GM23338 (cell line): Measurements from ENCODE around the gene KRTAP20-2. TPM values are rescaled to one million over a fixed set of nuclear protein-coding genes. Genes with fewer than 3 reads are reported as not detected.

Source experiments
- ATAC-seq: fragments of 200-7000 bp; cut with Tn5 transposase; 3 replicates; pipeline ENCODE4 v1.9.1; 2020
- DNase-seq: peaks from one replicate; pipeline ENCODE4 v3.0.0-alpha.2; 2015; ENCODE audit warnings: low spot score
- H2AFZ ChIP-seq: fragments of 200-600 bp; sonication (generic); 2 replicates; pipeline ENCODE4 v1.8.0; 2016; ENCODE audit warnings: antibody characterized with exemption, mild to moderate bottlenecking, moderate library complexity
- H3F3A ChIP-seq: fragments of 200-600 bp; sonication (generic); replicated peaks from 2 replicates; pipeline ENCODE4 v1.8.0; 2017; ENCODE audit warnings: antibody characterized with exemption, mixed run types, low read depth
- H3K27ac ChIP-seq: fragments of 200-600 bp; sonication (generic); 2 replicates; pipeline ENCODE4 v1.6.1; 2016; ENCODE audit warnings: low read depth
- H3K27me3 ChIP-seq: fragments of 200-600 bp; sonication (generic); 2 replicates; pipeline ENCODE4 v1.8.0; 2016; ENCODE audit warnings: mild to moderate bottlenecking, mixed run types, moderate library complexity; ENCODE audit not compliant: insufficient read depth
- H3K36me3 ChIP-seq: fragments of 200-600 bp; sonication (generic); 2 replicates; pipeline ENCODE4 v1.8.0; 2016; ENCODE audit warnings: mild to moderate bottlenecking; ENCODE audit not compliant: insufficient read depth
- H3K4me1 ChIP-seq: fragments of 200-600 bp; sonication (generic); 2 replicates; pipeline ENCODE4 v1.8.0; 2016; ENCODE audit warnings: mild to moderate bottlenecking, moderate library complexity; ENCODE audit not compliant: insufficient read depth
- H3K4me2 ChIP-seq: fragments of 200-600 bp; sonication (generic); 2 replicates; pipeline ENCODE4 v1.7.1; 2017; ENCODE audit warnings: mixed run types
- H3K4me3 ChIP-seq: fragments of 200-600 bp; sonication (generic); 2 replicates; pipeline ENCODE4 v1.6.1; 2016; ENCODE audit warnings: mixed run types
- H3K79me2 ChIP-seq: fragments of 200-600 bp; sonication (generic); replicated peaks from 2 replicates; pipeline ENCODE4 v1.8.0; 2017; ENCODE audit warnings: mild to moderate bottlenecking; ENCODE audit not compliant: insufficient read depth
- H3K9me2 ChIP-seq: fragments of 200-600 bp; sonication (generic); 2 replicates; pipeline ENCODE4 v1.8.0; 2017; ENCODE audit not compliant: insufficient read depth
- H4K20me1 ChIP-seq: fragments of 200-600 bp; sonication (generic); replicated peaks from 2 replicates; pipeline ENCODE4 v1.8.0; 2017; ENCODE audit warnings: mild to moderate bottlenecking; ENCODE audit not compliant: insufficient read depth
- H3K27ac Mint-ChIP-seq: 2 replicates; pipeline ENCODE4 v1.8.0; 2020; ENCODE audit warnings: inconsistent platforms, mild to moderate bottlenecking, moderate library complexity, mixed read lengths
- H3K27me3 Mint-ChIP-seq: 3 replicates; pipeline ENCODE4 v1.8.0; 2022; ENCODE audit warnings: low read depth, mild to moderate bottlenecking, moderate library complexity, mixed read lengths, inconsistent platforms; ENCODE audit not compliant: insufficient read depth, poor library complexity
- H3K36me3 Mint-ChIP-seq: 3 replicates; pipeline ENCODE4 v1.8.0; 2021; ENCODE audit warnings: low read depth, mild to moderate bottlenecking, inconsistent platforms, moderate library complexity, mixed read lengths
- H3K4me1 Mint-ChIP-seq: 3 replicates; pipeline ENCODE4 v1.8.0; 2020; ENCODE audit warnings: mild to moderate bottlenecking, inconsistent platforms, mixed read lengths
- H3K4me3 Mint-ChIP-seq: 3 replicates; pipeline ENCODE4 v1.8.0; 2021; ENCODE audit warnings: moderate library complexity, mild to moderate bottlenecking, inconsistent platforms, mixed read lengths
- H3K9me3 Mint-ChIP-seq: 3 replicates; pipeline ENCODE4 v1.8.0; 2020; ENCODE audit warnings: moderate library complexity, mild to moderate bottlenecking, inconsistent platforms, mixed read lengths
- CREB1 ChIP-seq: fragments of 250-450 bp; sonication (Bioruptor Pico); IDR thresholded peaks from 2 replicates; pipeline ENCODE4 v1.5.0; 2020; ENCODE audit warnings: low read depth, mild to moderate bottlenecking, moderate library complexity
- CTCF ChIP-seq, 2 experiments: fragments of 200-600 bp in 1 of 2; sonication (generic) in 1 of 2; conservative IDR thresholded peaks; 2 replicates each; pipeline versions ENCODE4 v1.5.1 to v1.6.1; 2016 to 2017; ENCODE audit warnings: antibody characterized with exemption in 2 of 2, low read depth in 2 of 2, mild to moderate bottlenecking in 2 of 2, moderate library complexity in 1 of 2
- EZH2 ChIP-seq: fragments of 200-600 bp; sonication (generic); IDR thresholded peaks from one replicate; pipeline ENCODE4 v1.8.0; 2017; ENCODE audit warnings: antibody characterized with exemption, mild to moderate bottlenecking, low read depth; ENCODE audit not compliant: unreplicated experiment
- EZH2phosphoT487 ChIP-seq: fragments of 200-600 bp; sonication (generic); IDR thresholded peaks from one replicate; pipeline ENCODE4 v1.8.1; 2018; ENCODE audit warnings: antibody characterized with exemption; ENCODE audit not compliant: unreplicated experiment
- JUNB ChIP-seq: IDR thresholded peaks from one replicate; pipeline ENCODE4 v1.6.1; 2016; ENCODE audit warnings: antibody characterized with exemption; ENCODE audit not compliant: unreplicated experiment
- NANOG ChIP-seq: IDR thresholded peaks from 2 replicates; pipeline ENCODE4 v1.6.1; 2016; ENCODE audit warnings: antibody characterized with exemption, borderline replicate concordance
- POLR2AphosphoS5 ChIP-seq: IDR thresholded peaks from 2 replicates; pipeline ENCODE4 v1.6.1; 2016; ENCODE audit warnings: antibody characterized with exemption, low read depth
- STAT1 ChIP-seq: IDR thresholded peaks from one replicate; pipeline ENCODE4 v1.6.1; 2016; ENCODE audit warnings: antibody characterized with exemption; ENCODE audit not compliant: unreplicated experiment
- ZNF114 ChIP-seq: fragments of 250-450 bp; sonication (Bioruptor Pico); IDR thresholded peaks from 2 replicates; pipeline ENCODE4 v1.5.0; 2020; ENCODE audit warnings: mild to moderate bottlenecking, moderate library complexity
- ZNF331 ChIP-seq: fragments of 250-450 bp; sonication (Bioruptor Pico); IDR thresholded peaks from 2 replicates; pipeline ENCODE4 v1.5.0; 2020; ENCODE audit warnings: low read depth, mild to moderate bottlenecking, moderate library complexity
- ZNF462 ChIP-seq: fragments of 250-450 bp; sonication (Bioruptor Pico); IDR thresholded peaks from 2 replicates; pipeline ENCODE4 v1.5.0; 2020; ENCODE audit warnings: mild to moderate bottlenecking, moderate library complexity
- polyA plus RNA-seq: library from polyadenylated mRNA; unstranded; fragments of >200 nt; fragmentation: Nextera tagmentation; extraction: Ambion mirVana; gene quantifications from 2 replicates; pipeline ENCODE4 v1.2.1, GENCODE V29; 2016
- total RNA-seq: library from RNA; depleted of rRNA; stranded (reverse); fragments of >200 nt; shearing (Covaris generic); gene quantifications from 2 replicates; pipeline ENCODE4 v1.2.3, GENCODE V29; 2014
- TF ChIP-seq, protein P1 (sequence below): IDR thresholded peaks from one replicate; pipeline ENCODE4 v1.6.1; 2018; ENCODE audit warnings: antibody characterized with exemption; ENCODE audit not compliant: unreplicated experiment
- TF ChIP-seq, protein P2 (sequence below): IDR thresholded peaks from 2 replicates; pipeline ENCODE4 v1.6.1; 2016; ENCODE audit warnings: antibody characterized with exemption

KRTAP20-2 gene
- total and polyA plus RNA-seq, 2 experiments from 2014 or later: not detected

DNA sequence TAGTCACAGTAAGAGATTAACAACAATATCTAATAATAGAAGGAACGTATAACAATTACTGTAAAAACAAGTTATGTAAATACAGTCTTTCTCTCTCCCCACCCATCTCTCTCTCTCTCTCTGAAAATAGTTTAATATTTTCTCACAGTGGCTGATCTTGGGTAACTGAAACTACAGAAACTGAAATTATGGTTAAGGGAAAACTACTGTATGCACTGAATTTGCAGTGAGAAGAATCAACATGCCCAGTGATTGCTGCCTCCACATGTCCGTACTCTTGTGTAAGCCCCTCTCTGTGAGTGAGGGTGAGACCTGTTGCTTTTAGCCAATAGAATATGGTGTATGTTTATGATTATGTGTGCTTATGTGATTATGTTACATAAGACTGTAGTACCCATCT is 22.9 kb upstream of the KRTAP20-2 start:
- Mint-ChIP-seq H3K4me3 (no peak overlapping the region), H3K36me3 (no peaks in the 10 kb centered on the region), H3K27ac (no peak overlapping the region), H3K27me3 (no peaks in the 10 kb centered on the region), H3K9me3 (peaks cover 7% of the 10 kb centered on the region; the same call in 2 of the 3 replicates), H3K4me1 (no peaks in the 10 kb centered on the region)
- Histone ChIP-seq H3K4me1 (no peaks in the 10 kb centered on the region), H3K4me3 (no peak overlapping the region), H3F3A (no peaks in the 10 kb centered on the region), H2AFZ (no peak overlapping the region), H3K27ac (no peak overlapping the region), H3K27me3 (no peaks in the 10 kb centered on the region), H3K79me2 (no peaks in the 10 kb centered on the region), H4K20me1 (no peaks in the 10 kb centered on the region), H3K36me3 (no peaks in the 10 kb centered on the region), H3K9me2 (no peaks in the 10 kb centered on the region), H3K4me2 (no peak overlapping the region)
- TF ChIP-seq NANOG (no peak), STAT1 (no peak), EZH2 (no peak), JUNB (no peak), CREB1 (no peak), ZNF462 (no peak), ZNF331 (no peak), ZNF114 (CRISPR knock-in tag) (no peak), EZH2phosphoT487 (no peak), POLR2AphosphoS5 (no peak), CTCF (conservative IDR thresholded peaks at IDR 0.05; ENCODE audit: low read depth in 2 of 2) (no peak)
- TF ChIP-seq, protein P1, sequence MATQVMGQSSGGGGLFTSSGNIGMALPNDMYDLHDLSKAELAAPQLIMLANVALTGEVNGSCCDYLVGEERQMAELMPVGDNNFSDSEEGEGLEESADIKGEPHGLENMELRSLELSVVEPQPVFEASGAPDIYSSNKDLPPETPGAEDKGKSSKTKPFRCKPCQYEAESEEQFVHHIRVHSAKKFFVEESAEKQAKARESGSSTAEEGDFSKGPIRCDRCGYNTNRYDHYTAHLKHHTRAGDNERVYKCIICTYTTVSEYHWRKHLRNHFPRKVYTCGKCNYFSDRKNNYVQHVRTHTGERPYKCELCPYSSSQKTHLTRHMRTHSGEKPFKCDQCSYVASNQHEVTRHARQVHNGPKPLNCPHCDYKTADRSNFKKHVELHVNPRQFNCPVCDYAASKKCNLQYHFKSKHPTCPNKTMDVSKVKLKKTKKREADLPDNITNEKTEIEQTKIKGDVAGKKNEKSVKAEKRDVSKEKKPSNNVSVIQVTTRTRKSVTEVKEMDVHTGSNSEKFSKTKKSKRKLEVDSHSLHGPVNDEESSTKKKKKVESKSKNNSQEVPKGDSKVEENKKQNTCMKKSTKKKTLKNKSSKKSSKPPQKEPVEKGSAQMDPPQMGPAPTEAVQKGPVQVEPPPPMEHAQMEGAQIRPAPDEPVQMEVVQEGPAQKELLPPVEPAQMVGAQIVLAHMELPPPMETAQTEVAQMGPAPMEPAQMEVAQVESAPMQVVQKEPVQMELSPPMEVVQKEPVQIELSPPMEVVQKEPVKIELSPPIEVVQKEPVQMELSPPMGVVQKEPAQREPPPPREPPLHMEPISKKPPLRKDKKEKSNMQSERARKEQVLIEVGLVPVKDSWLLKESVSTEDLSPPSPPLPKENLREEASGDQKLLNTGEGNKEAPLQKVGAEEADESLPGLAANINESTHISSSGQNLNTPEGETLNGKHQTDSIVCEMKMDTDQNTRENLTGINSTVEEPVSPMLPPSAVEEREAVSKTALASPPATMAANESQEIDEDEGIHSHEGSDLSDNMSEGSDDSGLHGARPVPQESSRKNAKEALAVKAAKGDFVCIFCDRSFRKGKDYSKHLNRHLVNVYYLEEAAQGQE: no peak
- TF ChIP-seq, protein P2, sequence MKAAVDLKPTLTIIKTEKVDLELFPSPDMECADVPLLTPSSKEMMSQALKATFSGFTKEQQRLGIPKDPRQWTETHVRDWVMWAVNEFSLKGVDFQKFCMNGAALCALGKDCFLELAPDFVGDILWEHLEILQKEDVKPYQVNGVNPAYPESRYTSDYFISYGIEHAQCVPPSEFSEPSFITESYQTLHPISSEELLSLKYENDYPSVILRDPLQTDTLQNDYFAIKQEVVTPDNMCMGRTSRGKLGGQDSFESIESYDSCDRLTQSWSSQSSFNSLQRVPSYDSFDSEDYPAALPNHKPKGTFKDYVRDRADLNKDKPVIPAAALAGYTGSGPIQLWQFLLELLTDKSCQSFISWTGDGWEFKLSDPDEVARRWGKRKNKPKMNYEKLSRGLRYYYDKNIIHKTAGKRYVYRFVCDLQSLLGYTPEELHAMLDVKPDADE: no peak
- no peak for DNase-seq
- ATAC-seq: no peak
